Fibroblast of the aortic adventitia (primary cell): ENCODE measurements around the gene TAF1D. TPM values are rescaled to one million over a fixed set of nuclear protein-coding genes. Genes with fewer than 3 reads are reported as not detected.

Experiments used
- DNase-seq: peaks from one replicate; pipeline ENCODE4 v3.0.0-alpha.2; 2010; ENCODE audit warnings: low read depth
- H3K4me3 ChIP-seq: 2 replicates; pipeline ENCODE4 v1.5.1; 2011; ENCODE audit warnings: low read depth, mild to moderate bottlenecking, control low read depth, low read length, moderate library complexity
- CTCF ChIP-seq: IDR thresholded peaks from 2 replicates; pipeline ENCODE4 v1.5.1; 2011; ENCODE audit warnings: mild to moderate bottlenecking, low read length, control low read depth, inconsistent platforms; ENCODE audit not compliant: insufficient read depth
- total RNA-seq: library from RNA; depleted of rRNA; stranded (reverse); fragments of >200 nt; gene quantifications from 2 replicates; pipeline ENCODE4 v1.2.3, GENCODE V29; 2012; ENCODE audit warnings: low replicate concordance

Gene TAF1D
- total RNA-seq, 1 donor: 233 TPM

DNA sequence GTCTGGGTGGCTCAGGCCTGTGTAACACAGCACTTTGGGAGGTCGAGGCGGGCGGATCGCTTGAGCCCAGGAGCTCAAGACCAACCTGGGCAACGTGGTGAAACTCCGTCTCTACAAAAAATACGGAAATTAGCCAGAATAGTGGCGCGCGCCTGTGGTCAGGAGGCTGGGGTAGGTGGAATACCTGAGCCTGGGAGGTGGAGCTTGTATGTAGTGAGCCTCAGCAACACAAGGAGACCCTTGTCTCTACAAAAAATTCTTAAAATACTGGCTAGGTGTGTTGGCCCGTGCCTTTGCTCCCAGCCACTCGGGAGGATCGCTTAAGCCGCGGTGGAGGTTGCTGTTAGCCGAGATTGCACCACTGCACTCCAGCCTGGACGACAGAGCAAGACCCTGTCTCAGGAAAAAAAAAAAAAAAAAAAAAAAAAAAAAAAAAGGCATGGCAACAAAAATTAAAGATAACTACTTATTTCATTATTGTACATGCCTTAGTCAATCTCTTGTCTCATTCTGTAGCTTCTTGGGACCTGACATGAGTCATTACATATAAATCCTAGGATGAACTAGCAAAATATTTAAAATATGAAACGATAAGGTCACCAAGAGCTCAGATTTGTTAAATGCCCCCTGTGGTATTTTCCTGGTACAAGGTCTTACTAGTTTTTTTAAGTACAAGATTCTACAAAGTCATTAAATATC lies 1.1 kb downstream of the TAF1D start:
- peak; percentile 47 for DNase-seq
- no peak for TF ChIP-seq CTCF
- H3K4me3 ChIP-seq: peak overlapping the region; percentile 93

GRCh38 chr11:93738647-93739081 lies 2.6 kb downstream of the TAF1D start:
- TF ChIP-seq CTCF: no peak
- H3K4me3 ChIP-seq: peak overlapping the region; percentile 93
- no peak for DNase-seq

DNA sequence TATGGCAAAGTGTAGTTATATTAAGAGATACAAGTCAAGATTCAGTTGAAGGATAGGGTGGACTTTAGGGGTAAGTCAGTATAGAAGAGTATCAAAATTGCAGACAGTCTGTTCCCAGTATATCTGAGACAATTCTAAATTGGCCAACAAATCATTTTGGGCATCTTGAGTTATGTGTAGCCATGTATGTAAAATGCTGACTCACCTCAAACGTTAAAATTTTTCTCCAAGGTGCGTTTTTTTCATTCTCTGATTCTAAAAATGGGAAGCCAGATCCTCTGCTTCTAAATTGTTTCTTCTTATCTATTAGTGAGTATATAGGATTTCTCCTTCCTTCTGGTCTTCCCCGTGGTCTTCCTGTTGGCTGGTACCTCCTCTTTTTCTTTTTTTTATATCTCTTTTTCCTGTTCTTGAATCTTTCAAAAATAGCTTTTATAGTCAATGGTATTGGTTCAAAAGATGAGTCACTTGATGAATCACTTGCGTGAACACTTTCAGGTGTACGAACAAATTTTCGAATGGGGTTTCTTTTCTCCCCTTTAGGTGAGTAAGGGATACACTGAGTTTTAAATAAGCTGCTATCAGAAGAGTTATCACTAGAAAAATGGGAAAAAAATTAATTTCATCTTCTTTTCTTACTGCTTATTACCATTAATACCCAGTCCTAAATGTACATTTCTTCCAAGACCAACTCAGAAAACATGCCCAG lies 3.2 kb downstream of the TAF1D start:
- H3K4me3 ChIP-seq: peak overlapping the region; percentile 93
- no peak for DNase-seq
- TF ChIP-seq CTCF: no peak

GRCh38 chr11:93736129-93736528 lies 5.2 kb downstream of the TAF1D start:
- DNase-seq: no peak
- H3K4me3 ChIP-seq: no peak overlapping the region
- TF ChIP-seq CTCF: no peak

DNA sequence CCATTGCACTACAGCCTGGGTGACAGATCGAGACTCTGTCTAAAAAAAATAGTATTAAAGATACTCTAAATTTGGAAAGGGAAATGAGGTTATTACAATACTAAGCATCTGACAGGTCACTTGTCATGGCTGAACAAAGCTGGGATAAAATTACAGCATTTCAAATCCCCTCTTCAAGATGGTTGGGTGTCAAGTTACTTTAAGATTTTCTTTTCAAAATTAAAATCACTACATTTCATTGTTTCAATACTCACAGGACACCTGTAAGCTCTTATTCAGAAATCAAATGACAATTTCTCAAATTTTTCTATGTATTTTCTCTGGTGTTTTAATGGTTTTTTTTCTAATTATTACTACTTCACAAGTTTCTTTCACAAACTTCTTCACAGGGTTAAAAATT lies 5.7 kb downstream of the TAF1D start:
- no peak for DNase-seq
- no peak overlapping the region for H3K4me3 ChIP-seq
- no peak for TF ChIP-seq CTCF

GRCh38 chr11:93734427-93735222 lies 6.7 kb downstream of the TAF1D start:
- H3K4me3 ChIP-seq: no peak overlapping the region
- no peak for DNase-seq
- no peak for TF ChIP-seq CTCF
